Stimulated activated CD8-positive, alpha-beta memory T cell treated with anti-CD3 and anti-CD28 coated beads, Interleukin-2, amount 100 ng/mL, for 48 hours (primary cell): ENCODE data around the gene PSMB5.

ENCODE experiments used
- DNase-seq, 2 donors: peaks; one replicate each; pipeline ENCODE4 v3.0.0-alpha.2; 2020; ENCODE audit warnings: low read depth in 2 of 2

PSMB5 gene

DNA sequence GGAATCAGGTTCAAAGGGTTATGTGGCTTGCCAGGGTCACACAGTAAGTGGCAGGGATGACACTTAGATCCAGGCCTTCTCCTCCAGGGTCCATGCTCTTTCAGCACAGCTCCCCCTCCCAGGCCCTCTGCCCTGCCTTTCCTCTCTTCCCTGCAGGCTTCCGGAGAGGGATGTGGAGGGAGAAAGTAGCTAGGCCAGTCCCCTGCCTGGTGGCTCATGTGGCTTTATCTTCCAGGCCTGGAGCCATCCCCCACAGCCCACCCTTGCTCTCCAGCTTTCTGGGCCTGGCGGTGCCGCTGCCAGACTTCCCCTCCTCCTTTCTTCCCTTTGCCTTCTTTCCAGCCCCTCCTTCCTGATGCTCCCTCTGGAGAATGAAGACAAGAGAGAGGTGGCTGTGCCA, 9.1 kb upstream of the PSMB5 start:
- DNase-seq, result no peak

GRCh38 chr14:23043145-23043544, 8.4 kb upstream of the PSMB5 start:
- DNase-seq, result no peak

GRCh38 chr14:23042162-23042965, 7.7 kb upstream of the PSMB5 start, which contains the start of gene PSMB11:
PSMB11 (plus strand) TSS chr14:23042212; CDS start chr14:23042226, 14 bp downstream.
- no peak for DNase-seq

DNA sequence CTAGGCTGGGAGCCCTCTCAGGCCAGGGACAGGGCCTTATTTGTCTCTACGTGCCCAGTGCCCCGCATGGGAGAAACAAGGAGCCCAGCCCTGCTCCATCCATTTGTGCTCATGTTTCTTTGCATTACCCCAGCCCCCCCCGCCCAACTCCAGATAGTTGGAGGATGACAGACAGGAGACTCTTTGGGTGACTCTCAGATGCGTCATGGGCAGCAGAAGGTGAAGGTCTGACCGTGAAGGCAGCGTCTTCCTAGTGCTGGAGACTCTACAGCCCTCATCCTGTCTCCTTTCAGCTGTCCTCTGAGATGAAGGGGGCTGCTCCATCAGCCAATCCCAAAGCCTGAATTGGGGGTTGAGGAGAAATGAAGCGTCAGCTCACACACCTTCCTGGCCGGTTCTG, 7.0 kb upstream of the PSMB5 start:
- DNase-seq, result no peak

DNA sequence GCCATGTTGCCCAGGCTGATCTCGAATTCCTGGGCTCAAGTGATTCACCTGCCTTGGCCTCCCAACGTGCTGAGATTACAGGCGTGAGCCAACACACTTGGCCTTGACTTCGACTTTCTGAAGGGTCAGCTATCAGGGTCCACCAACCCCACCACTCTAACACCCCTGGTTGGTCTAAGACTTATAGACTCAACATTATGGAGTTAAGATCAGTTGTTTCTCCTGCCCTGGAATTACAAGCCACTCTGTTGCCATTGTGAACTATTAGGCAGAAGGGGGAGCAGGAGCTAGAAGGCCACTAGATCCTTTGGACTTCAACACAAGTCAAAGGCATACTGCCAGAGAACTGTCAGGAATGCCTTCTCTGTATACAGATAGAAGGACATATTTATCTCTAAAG, 5.4 kb upstream of the PSMB5 start:
- no peak for DNase-seq

DNA sequence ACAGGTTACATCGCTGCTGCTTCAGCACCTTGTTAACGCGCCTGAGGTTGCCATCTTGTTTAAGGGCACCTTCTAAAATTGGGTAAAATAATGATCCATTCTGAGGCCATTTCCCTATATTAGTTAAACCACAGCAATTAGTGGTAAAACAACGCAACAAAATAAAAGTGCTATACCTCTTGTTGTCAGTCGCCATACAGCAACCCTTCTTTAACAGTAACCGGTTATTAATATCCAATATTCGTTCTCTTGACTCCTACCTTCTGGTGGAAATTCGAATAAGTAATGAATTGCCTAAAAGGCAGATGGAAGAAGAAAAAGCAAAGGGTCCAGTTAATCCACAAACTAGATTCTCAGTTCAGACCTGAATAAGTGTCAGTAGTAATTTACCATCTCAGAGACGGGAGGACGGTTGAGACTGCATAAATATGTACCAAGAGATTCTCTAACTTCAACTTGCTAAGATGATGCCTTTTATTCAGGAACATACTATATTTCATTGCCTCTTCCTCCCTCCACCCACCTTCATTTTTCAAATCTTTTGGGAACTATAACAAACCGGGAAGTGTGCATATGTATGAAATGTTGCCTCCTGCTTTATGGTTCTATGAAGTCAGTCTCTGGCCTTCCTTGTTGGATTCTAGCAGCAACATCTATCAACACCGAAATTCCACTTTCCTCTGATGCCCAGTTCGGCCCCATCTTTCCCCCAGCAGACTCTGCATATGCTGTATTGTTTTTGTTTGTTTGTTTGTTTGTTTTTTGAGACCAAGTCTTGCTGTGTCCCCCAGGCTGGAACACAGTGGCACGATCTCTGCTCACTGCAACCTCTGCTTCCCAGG, 824 bp upstream of the PSMB5 start:
- DNase-seq, result no peak

DNA sequence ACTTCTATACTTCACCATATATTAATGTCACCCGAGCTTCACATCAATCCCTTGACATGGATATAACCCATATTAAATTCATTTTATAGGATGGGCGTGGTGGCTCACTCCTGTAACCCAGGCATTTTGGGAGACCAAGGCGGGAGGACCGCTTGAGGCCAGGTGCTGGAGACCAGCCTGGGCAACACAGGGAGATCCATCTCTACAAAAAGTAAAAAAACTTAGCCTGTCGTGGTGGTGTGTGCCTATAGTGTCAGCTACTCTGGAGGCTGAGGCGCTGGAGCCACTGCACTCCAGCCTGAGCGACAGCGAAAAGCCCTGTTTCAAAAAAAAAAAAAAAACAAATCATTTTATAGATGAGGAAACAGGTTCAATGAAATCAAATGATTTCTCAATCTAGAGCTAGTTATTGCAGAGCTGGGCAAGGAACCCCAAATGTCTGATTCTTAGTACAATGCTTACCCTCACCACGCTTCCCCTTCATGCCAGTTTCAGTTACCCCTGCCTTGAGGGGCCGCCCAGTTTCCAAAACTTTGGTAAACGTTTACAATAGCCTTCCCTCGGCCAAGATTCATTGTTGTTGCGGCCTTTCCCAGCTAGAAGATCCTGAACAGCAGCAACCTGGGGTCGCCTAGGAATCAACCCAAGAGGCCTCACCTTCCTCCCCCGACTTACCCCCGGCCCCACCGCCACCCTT, 751 bp downstream of the PSMB5 start:
- DNase-seq, result no peak

DNA sequence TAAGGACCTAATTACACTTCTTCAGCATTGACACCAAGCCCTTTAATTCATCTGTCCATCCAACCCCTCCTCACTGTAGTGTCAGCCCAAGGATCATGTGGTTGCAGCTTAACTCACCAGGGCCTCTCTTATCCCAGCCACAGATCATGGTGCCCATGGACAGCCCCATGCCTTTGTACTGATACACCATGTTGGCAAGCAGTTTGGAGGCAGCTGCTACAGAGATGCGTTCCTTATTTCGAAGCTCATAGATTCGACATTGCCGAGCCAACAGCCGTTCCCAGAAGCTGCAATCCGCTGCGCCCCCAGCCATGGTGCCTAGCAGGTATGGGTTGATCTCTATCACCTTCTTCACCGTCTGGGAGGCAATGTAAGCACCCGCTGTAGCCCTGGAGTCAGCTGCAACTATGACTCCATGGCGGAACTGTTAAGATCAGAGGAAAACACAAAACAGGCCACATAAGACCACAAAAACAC, 1.4 kb downstream of the PSMB5 start:
- no peak for DNase-seq

DNA sequence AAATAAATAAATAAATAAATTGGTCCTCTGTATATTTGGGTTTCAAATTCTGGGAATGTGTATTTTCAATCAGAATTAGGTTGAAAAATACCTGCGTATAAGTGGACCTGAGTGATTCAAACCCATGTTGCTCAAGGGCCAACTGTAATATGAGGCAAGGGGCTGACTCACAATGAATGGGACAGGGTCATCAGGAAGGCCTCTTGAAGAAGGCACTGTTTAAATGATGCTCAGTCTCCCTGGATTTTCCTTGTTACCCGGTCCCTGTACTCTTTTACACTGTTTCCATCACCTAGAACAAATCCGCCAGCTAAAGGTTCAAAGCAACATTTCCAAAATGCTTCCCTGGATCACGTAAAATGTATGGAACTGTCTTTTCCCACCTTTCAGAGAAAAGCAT, 3.8 kb downstream of the PSMB5 start:
- DNase-seq, result no peak

GRCh38 chr14:23028799-23029198, 5.9 kb downstream of the PSMB5 start:
- no peak for DNase-seq

- no peak for DNase-seq
These were observed 9.4 kb downstream of the PSMB5 start for GRCh38 chr14:23025151-23025814.

- DNase-seq, result no peak
These were observed 10.1 kb downstream of the PSMB5 start for GRCh38 chr14:23024612-23025075.

DNA sequence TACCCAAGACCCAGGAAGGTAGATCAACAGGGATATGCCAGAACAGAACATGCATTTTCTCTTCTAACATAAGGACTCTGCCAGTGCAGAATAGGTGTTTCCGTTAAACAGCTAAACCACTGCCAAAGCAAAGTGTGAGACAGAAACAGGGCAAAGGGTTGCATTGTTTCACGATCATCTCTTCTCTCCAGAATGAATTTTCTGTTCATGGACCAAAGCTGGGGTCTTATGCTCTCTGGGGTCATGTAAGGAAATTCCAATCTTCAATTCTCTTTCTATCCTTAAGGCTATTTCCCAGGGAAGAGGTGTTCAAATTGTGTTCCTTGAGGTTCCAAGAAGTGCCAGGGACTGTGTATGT, 10.9 kb downstream of the PSMB5 start:
- DNase-seq, result no peak

- DNase-seq, result no peak
These were observed 11.5 kb downstream of the PSMB5 start for GRCh38 chr14:23023022-23023794.

DNA sequence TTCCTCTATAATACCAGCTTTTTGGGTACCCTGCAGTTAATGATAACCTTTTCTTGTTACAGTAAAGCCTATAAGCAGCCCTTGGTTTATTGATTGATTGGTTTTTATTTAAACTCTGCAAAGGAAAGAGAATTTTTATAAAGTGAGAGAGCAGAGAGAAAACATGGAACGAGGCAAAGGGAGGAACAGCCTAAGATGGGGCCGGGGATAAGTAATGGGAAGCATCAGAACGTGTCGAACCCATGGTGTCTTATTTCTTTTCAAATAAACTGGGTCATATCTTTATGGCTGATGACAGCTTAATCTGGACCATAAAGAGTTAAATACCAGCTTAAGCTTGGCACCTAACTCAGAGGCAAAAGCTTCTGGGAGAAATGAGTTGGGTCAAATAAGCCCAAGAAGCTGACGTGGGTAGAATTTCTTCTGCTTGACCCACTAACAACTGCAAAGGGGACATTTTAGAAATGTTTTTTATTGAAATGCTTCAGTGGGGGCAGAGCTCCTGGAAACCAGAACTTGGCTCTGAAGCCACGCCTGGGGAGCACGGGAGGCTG, 12.7 kb downstream of the PSMB5 start:
- no peak for DNase-seq

GRCh38 chr14:23021434-23021833, 13.3 kb downstream of the PSMB5 start:
- DNase-seq, result no peak

DNA sequence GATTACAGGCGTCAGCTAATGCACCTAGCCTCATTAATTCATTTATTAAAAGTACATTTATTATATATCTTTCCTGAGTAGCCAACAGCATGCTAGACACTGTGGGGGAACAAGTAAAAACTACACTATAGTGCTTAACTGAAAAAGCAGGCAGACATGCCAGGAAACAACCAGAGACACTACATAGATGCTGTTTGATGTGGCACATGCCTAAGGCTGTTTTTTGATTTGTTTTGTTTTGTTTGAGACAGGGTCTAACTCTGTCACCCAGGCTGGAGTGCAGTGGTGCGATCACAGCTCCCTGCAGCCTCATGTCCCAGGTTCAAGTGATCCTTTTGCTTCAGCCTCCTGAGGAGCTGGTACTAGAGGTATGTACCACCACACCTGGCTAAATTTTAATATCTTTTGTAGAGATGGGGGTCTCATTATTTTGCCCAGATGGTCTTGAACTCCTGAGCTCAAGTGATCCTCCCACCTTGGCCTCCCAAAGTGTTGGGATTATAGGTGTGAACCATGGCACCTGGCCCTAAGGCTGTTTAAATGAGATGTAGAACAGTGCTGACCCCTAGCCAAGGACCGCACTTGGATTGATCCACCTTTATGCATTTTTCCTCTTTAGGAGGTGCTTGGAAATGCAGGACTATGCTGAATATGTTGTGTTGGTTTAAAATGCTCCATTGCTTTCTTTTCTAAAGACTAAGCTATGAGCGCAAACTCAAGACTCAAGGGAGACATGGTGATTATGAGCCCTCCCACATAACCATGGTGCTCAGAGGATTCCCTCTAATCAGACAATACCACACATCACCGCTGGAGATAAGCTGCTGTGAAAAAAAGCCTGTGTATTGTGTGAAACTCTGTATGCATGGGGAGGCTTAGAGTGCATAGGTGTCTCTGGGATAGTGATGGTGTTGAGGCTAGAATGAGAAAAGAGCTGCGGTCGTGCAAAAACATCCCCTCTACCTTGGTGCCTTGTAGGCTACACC, 14.3 kb downstream of the PSMB5 start:
- no peak for DNase-seq

- DNase-seq, result no peak
These were observed 16.6 kb downstream of the PSMB5 start for GRCh38 chr14:23018107-23018506.

DNA sequence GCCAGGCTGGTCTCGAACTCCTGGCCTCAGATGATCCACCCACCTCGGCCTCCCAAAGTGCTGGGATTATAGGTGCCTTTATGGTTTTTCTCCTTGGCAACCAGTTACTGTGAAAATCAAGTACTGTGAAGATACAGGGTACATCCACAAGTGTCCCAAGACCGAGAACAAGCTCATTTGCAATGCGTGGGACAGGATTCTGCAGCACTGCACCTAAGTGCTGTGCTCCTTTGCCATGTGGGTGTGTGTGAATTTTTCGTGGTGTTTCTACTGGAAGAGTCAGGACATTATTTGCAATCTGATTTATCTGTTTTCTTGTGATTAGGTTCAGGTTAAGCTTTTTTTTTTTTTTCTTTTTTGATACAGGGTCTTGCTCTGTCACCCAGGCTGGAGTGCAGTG, 17.6 kb downstream of the PSMB5 start:
- no peak for DNase-seq
